ENCODE data around the gene ZNF473.
A peak's percentile ranks its signal among the peaks of the same experiment; 100 is the strongest.

The ZNF473 gene

DNA sequence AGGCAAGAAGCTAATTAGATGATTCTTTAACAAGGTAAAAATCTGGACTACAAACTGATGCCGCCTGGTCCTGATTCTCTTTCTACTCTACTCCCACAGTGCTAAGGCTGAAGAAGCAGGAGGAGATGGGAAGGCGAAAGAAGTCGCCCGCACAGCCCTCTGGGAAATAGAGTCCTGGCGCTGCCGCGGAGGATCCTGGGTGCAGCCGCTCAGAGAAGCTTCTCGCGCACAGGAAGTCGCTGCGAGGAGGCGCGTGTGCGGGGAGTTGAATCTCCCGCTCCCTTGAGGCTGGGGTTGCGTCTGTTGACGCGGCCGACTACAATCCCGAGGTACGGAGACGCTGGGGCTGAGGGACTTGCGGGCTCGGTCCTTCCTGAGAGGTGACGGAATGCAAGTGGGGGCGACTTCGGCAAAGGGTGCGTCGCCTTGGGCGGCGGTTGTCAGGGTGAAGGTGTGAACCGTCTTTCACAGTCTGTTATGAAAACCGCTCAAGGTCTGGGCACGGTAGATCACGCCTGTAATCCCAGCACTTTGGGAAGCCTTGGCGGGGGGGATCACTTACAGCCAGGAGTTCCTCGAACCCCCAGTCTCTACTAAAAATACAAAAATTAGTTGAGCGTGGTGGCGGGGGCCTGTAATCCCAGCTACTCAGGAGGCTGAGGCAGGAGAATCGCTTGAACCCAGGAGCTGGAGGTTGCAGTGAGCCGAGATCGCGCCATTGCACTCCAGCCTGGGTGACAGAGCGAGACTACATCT lies at the start of gene ZNF473:
TSS of gene ZNF473 (plus strand) at position 212 of the 756 bp plus-strand sequence. CDS start 5,078 bp downstream, outside the sequence.
- DNase-seq, result peak; percentile 97

DNA sequence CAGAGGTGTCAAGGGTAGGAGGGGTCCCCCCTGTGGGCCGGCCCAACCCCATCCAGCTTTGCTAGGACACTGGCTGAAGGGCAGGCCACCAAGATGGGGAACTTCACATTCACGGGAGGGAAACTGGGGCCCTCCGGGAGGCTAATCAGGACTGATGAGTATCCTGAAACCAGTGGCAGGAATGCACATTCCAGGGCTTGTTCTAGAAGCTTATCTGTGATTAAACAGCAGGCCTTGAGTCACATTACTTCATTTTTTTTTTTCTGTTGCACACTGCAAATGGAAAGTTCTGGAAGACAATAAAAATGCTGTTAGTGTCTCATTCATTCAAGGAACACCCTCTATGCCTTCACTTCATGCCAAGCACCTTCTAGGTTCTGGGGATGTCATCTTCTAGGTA lies 49.3 kb upstream of the ZNF473 start:
- no peak for DNase-seq

DNA sequence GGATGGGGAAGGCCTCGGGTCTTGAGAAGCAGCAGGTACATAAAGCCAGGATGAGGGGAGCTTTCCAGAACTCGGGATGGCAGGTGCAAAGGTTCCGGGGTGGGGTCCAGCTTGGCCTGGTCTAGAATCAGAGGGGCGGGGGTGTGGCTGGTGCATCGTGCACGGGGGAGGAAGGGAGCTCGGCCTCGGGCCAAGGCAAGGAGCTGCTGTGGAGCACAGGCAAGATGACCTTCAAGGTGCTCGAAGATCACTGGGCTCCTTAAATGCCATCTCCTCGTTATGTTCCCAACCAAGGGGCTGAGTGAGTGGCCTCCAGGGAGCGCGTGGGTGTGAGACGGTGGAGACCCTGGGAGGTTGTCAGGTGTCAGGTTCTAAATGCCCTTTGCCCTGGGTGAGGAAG lies 48.7 kb upstream of the ZNF473 start:
- no peak for DNase-seq

DNA sequence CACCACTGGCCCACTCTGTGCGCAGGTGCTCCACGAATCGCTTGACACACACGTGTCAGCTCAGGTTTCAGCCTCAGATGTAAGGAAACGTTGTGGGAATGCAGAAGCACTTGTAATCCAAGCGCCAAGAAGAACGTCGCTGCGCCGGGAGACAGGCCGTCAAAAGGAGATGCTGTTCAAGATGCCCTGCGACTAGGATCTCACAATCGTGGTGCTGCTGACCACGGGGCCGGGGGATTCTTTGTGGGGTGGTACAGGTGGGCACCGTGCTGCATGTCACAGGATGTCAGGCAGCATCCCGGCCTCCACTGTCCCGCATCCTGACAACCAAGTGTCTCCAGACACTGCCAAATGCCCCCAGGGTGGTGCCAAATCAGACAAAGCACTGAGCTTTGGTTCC lies 47.9 kb upstream of the ZNF473 start:
- DNase-seq, result no peak

DNA sequence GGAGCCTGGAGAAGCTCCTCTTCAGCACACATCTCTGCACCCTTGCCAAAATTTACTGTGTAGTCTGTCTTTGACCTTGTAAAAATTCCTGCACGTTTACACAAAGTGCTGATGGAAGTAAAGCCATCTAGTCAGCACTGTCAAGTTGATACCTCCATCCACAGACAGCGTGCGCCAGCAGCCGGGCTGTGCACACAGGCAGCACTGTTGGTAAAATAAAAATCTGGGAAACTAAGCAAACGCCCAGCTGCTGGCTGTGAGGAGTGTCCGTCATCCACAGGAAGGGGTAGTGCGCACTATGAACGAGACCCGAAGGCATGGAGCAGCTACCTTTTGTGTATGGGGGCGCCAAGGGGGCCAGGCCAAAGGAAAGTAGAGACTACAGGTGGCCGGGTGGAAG lies 47.5 kb upstream of the ZNF473 start:
- DNase-seq, result no peak

DNA sequence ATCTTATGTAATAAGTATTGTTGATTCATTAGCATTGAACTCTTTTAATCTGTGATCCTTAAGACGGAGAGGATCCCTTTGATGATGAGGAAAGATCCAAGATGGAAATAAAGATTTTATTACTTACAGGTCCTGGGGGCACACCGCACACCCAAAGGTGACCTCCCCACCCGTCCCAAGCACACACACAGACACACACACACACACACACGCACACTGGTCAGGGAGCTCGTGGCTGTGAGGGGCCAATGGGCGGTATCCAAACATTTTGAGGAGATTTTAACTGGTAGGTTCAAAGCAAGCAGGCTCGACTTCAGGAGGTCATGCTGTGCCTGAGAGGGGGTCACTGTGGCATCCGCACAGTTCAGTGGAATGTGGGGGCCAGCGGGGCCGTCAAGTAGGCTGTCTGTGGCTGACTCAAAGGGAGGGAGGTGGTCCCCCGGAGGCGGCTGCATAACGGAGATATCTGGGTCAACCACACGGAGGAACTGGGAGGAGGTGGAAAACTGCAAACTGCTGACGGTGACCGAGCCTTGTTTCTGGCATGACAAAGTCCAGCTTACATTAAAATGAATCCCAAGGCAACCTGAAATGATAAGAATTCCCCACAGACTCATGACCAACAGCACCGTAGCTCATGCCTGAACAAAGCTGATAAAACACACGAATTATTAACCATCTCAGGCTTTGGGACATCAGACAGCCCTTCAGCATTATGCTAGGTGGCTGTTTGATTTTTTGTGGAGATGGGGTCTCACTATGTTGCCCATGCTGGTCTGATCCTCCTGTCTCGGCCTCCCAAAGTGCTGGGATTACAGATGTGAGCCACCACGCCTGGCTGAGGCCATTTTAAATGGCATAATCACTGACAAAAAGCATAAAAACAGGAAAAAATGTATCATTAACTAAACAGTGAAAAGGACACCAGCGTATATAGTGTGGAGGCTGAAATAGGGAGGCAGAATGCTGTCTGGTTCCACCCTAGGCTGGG lies 43.9 kb upstream of the ZNF473 start:
- no peak for DNase-seq

DNA sequence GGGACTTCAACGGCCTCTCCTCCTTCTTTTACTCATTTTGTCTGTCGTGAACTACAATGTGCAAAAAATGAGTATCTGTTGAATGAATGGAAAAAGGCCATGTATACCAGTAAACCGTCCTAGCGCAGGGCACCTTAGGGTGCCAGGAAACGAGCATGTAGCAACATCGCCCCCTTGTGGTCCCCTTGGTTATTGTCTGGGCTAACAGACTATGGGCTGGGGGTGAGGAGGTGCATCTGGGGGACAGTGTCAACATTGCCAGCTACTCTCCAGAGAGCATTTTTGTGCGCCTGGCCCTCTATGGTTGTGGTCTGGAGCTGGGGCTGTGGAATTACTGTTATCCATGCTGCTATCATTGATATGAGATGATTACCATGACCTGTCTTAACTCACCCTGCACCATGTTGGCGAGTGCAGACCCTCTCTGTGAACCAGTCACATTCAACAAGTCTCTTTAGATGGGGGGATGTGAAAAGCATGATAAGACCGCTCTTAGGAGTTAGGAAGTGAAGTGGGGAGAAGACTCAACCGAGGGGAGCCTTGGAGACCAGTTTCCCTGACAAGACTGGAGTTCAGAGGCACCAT lies 42.1 kb upstream of the ZNF473 start:
- DNase-seq, result peak; percentile 51

DNA sequence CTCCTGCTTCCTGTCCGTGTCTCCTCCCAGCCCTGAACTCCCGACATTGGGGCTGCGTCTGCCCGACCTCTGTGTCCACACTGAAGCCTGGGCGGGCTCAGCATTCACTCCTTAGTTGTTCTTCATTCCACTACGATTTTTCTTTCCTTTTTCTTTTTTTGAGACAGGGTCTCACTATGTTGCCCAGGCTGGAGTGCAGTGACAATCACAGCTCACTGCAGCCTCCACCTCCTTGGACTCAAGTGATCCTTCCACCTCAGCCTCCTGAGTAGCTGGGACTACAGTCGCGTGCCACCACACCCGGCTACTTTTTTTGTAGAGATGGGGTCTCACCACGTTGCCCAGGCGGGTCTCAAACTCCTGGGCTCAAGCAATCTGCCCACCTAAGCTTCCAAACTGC lies 41.3 kb upstream of the ZNF473 start:
- no peak for DNase-seq

DNA sequence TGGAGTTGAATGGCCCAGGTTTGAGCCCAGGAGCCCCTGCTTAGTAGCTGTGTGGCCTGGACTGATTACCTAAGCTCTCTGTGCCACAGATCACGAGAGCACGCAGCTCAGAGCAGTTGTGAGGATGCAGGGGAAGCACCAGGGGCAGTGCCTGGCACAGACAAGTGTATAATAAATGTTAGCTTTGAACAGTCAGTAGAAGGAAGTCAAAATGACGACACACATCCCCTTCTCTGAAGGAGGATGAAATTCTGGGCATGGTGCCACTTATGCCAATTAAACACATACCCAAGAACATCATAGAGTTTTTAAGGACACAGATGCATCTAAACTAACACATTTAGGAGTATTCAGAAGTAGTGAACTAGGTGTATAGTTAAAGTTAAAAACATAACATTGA lies 39.9 kb upstream of the ZNF473 start:
- DNase-seq, result peak; percentile 17

DNA sequence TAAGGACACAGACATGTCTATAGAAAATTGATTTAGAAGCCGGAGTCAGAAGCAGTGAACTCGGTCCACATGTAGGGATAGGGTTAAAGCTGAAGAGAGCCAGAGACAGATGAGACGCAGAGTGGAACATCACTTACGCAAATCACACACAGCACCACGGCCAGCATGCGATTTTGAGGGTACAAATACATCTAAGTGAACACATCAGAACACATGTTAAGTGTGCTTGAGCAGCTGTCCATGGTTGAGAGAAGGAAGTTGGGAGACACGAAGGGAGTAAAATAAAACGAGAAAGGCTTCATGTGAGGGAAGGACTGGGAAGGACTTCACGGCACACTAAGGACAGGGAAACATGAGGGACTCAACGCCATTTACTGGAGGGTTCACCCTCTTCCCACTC lies 39.5 kb upstream of the ZNF473 start:
- no peak for DNase-seq

DNA sequence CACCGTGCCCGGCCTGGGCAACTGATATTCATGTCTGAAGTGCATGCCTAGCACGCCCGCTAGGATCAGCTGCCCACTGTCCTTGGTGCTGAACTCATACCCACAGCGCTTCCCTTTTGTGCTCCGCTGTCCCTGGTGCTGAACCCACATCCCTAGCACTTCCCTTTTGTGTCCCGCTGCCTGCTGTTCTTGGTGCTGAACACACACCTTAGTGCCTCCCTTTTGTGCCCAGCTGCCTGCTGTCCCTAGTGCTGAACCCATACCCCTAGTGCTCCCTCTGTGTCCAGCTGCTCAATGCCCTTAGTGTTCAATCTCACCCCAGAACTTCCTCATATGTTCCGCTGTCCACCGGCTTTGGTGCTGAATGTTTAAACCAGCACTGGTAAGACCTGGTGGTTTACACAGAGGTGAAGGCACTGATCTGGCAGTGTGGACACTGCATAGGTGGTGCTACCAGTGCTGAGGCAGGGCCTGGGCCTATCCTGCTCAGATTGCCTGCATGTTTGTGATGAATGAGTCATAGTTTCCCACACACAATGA lies 38.6 kb upstream of the ZNF473 start:
- DNase-seq, result no peak

DNA sequence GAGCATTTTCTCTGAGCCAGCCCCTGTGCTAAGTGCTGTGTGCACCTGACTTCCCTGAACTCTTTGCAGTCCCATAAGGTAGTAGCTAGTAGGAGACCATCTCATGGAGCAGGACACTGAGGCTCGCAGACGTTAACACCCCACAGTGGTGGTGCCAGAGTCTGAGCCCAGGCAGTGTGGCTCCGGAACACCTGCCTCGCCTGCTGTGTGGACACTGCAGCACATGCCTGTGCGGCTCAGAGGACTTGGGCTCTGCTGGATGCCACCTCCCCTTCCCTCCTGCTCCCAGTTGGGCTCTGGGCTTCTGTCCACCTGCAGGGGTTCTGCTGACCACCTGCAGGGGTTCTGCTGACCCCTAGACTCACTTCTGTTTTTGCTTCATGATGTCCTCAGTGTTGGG lies 37.8 kb upstream of the ZNF473 start:
- no peak for DNase-seq

DNA sequence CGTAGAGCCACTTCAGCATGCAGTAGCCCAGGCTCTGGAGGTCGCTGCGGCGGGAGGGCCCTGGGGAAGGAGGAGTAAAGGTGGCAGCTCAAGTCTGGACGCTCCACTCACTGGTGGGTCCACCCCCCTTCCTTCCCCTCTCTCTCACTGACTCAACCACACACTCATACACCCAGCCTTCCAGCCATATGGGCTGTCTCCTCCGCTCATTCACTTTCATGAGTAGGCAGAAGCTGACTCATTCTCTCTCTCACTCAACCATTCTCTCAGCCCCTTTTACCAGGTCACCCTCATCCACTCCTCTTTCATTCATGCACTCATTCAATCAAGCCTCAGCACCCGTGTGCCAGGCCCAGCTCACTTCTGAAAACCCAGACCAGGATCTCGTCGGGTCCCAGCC lies 37.4 kb upstream of the ZNF473 start:
- no peak for DNase-seq

DNA sequence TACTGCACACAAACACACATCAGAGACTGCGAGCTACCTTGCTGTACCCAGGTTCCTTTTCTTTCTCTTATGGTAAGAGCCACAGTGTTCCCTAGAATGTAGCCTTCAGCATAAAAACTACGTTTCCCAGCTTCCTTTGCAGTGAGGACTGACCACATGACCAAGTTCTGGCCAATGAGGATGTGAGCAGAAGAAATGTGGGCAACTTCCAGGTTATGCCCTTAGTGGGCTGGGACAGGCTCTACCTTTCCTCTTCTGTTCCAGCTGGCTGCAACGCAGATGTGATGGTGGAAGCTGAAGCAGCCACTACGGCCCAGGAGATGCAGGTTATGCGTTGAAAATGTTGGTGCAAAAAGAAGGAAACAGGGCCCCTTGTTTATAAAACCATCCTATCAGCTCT lies 28.1 kb upstream of the ZNF473 start:
- peak; percentile 16 for DNase-seq

DNA sequence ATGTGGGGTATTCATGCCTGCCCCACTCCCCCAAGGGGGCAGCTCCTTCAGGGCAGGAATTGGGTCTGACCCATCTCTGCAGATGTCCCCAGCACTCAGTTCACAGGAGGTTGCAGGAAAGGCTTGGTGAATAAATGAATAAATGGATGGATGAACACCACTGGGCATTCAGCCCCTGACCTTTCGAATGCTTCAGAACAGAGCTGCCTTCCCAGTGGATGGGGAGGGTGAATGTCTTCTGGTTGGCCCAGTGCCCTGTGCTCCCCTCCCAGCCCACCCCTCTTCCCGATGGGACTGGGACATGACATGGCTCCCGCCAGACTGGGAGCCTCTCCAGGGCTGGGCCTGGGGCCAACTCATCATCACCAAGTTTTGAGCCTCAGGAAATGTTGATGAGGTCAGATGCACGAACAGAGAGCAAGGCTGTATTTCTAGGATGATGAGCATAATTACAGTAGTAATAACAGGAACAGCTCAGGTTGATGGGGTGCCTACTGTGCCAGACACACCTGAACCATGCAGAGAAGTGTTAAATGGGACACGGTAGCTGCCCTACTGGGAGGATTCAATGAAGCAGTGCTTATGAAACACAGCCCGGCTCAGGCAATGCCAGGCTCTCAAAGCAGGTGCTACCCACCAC lies 26.3 kb upstream of the ZNF473 start:
- DNase-seq, result peak; percentile 59

DNA sequence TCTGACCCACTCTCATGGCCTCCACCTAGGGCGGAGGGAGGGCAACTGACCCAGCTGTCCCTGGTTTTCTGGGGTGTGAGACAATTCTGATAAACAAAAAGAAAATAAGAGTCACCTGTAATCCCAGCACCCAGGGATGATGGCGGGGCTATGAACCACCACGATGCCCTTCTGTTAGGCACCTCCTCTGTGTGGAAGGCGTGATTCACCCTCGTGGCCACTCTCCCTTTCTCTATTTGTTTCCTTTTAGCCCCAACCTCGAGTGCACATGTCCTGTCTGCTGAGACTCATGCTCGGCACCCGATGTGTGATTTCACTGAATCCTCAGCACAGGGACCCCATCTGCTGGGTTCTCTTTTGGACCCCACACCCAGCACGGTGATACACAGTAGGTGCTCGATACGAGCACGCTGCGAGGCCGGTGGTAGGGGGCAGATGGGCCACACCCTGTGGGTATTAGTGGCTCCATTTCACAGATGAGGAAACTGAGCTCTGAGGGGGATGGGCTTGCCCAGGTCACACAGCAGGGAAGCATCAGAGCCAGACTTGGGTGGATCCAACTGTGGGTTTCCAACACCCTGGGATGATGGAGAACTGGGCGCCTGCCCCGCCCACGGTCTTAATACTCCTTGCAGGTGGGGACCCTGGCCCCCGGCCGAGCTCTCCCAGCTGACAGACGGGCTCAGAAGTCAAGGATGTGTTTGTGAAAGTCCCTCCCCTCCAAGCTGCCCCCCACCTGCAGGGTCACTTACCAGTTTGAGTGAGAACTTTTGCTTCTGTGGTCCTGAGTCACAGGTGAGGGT lies 25.6 kb upstream of the ZNF473 start:
- no peak for DNase-seq

DNA sequence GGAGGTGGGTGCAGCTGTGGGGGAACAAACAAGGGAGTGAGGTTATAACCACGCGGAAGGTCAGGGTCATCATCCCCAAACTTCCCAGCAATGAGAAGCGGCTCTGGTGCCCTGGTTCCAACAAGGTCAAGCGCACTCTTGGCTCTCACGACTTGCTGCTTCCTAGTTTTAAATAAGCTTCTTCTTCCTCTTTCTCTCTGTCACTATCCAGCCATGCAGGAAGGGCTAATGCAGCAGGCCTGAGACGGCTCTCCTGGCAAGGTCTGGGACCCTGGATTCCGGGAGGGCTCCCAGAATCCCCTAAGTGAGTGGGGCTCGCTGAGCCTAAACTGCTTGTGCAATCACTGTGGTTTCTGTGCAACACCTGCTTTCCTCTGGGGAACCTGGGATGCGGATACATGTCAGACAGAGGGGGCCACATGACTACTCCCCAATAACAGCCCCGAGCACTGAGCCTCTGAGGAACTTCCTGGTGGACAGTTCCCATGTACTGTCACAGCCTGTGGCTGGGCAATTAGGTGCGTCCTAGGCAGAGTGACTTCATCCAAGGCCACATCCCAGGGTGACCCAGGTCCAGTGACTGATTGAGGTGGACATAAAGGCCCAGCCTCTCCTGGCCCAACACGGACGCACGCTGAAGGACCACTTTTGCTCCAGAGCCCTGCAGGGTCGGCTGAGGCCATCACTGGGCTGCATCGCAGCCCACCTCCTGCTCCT lies 24.8 kb upstream of the ZNF473 start:
- no peak for DNase-seq

DNA sequence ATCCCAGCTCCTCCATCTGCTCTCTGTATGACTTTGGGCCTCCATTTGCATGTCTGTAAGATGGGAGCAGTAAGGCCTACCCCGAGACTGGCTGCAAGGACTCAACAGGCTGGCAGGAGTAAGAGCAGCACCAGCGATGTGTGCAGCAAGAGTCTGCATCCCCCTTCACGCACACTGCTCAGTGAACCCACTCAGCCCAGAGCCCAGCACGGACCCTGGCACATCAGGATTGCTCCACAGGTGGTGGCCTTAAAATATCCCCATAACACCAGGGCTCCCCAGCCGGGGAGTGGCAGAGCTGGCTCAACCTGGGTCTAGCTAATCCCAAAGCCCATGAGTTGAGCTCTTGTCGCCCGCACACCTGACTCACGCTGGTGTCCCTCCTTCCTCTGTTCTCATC lies 24.0 kb upstream of the ZNF473 start:
- DNase-seq, result no peak

DNA sequence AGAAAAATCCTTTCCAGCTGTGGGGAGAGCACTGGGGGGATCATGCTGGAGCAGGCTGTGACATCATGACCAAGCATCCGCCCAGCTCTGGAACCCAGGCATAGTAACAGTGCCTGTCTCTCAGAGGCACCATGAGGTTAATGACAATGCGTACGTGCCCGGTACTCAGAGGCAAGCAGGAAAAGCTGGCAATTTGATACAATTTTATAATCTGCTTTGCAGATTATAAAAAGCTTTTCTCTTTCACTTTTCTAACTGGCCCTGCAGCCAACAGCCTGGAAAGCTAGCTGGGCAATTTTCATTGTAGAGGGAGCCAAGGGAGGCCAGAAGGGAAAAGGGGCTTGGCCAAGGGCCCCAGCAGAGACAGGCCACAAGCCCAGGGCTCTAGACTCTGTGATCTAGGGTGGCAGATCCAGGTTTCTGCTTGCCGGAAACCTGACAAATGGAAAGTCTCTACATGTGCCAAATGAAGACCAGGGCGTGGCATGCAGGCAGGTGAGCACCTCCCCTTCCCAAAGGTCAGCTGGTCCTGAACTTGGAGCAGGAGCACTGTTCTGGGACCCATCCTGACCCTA lies 23.3 kb upstream of the ZNF473 start:
- DNase-seq, result no peak

DNA sequence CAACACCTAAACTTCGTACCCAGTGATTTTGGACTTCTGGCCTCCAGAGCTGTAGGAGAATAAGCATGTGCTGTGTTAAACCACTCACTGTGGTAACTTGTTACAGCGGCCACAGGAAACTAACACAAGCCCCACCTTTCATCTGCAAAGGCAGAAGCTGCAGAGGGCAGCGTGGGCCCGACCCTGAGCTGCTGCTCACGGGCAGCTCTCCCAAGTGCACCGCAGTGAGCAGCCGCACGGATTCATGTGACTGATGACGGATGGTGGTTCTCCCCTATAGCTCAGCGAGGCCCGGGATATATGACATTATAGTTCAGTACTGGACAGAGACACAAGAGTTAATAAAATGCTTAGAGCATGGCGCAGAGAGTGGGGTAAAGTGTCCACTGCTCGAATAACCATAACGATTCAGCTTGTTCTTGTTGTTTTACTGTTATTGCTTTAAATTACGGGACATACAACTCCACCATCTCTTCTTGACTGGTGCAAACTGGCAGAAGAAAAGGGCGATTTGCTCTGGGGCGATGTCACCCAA lies 22.5 kb upstream of the ZNF473 start:
- DNase-seq, result no peak
